GM21515 (cell line): ENCODE measurements around the gene MT1H.

ENCODE experiments used
- ATAC-seq: cut with Tn5 transposase; IDR thresholded peaks from one replicate; pipeline ENCODE4 v1.9.1; 2021; ENCODE audit not compliant: unreplicated experiment

Gene MT1H

GRCh38 chr16:56636616-56637413 is 32.8 kb upstream of the MT1H start:
- no peak for ATAC-seq

- no peak for ATAC-seq
These were observed 31.5 kb upstream of the MT1H start, which contains the start of gene MT1A for GRCh38 chr16:56637814-56638750. MT1A (plus strand) TSS chr16:56638666; CDS start chr16:56638739, 73 bp downstream.

GRCh38 chr16:56639045-56639444 is 30.6 kb upstream of the MT1H start:
- no peak for ATAC-seq

- no peak for ATAC-seq
These were observed 29.5 kb upstream of the MT1H start for GRCh38 chr16:56640076-56640475.

- no peak for ATAC-seq
These were observed 28.4 kb upstream of the MT1H start for GRCh38 chr16:56641166-56641565.

- ATAC-seq = peak; percentile 59
These were observed 26.4 kb upstream of the MT1H start for GRCh38 chr16:56643080-56643778.

GRCh38 chr16:56643833-56644232 is 25.8 kb upstream of the MT1H start:
- ATAC-seq = no peak

GRCh38 chr16:56645311-56645710 is 24.3 kb upstream of the MT1H start:
- no peak for ATAC-seq

- ATAC-seq = no peak
These were observed 23.8 kb upstream of the MT1H start for GRCh38 chr16:56645838-56646237.

GRCh38 chr16:56647641-56648431 is 21.8 kb upstream of the MT1H start:
- ATAC-seq = no peak

- ATAC-seq = no peak
These were observed 20.3 kb upstream of the MT1H start for GRCh38 chr16:56649271-56649670.

- no peak for ATAC-seq
These were observed 19.8 kb upstream of the MT1H start for GRCh38 chr16:56649820-56650219.

- ATAC-seq = no peak
These were observed 18.0 kb upstream of the MT1H start, which contains the start of gene MT1B for GRCh38 chr16:56651586-56651985. MT1B (plus strand) TSS chr16:56651886; CDS start chr16:56651954, 68 bp downstream.

GRCh38 chr16:56652600-56652999 is 17.0 kb upstream of the MT1H start:
- no peak for ATAC-seq

- ATAC-seq = no peak
These were observed 16.4 kb upstream of the MT1H start for GRCh38 chr16:56653218-56653617.

GRCh38 chr16:56657555-56658326 is 11.9 kb upstream of the MT1H start, which contains the start of gene MT1F:
MT1F (plus strand) TSS chr16:56657959; CDS start chr16:56658059, 100 bp downstream.
- no peak for ATAC-seq

GRCh38 chr16:56658327-56658875 is 11.2 kb upstream of the MT1H start:
- ATAC-seq = no peak

- ATAC-seq = no peak
These were observed 7.0 kb upstream of the MT1H start for GRCh38 chr16:56662357-56663354.
